GM19438 (cell line): ENCODE data around the gene DCP1B.

ENCODE experiments used
- ATAC-seq: cut with Tn5 transposase; IDR thresholded peaks from one replicate; pipeline ENCODE4 v1.9.1; 2021; ENCODE audit warnings: low read depth; ENCODE audit not compliant: unreplicated experiment

DCP1B gene

DNA sequence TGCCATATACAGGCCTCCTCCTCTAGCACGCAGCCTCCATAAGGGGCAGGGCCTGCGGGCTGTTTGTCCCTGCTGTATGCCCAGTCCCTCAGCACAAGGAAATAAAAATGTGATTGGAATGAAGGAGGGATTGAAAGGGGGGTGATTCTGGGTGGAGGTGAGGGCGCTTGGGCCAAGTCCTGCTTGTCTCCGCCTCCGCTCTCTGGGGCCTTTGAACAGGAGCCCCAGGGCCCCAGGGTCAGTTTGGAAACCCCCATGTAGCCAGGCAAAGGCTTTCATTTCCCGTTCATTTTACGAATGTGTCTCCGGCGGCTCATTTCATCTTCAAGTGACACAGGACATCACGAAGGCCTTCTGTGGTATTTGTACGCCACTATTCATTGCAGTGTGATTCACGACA is 81.3 kb downstream of the DCP1B start:
- ATAC-seq = no peak

- no peak for ATAC-seq
These were observed 82.1 kb downstream of the DCP1B start for GRCh38 chr12:1922075-1922709.

- ATAC-seq = no peak
These were observed 83.3 kb downstream of the DCP1B start for GRCh38 chr12:1920971-1921370.

DNA sequence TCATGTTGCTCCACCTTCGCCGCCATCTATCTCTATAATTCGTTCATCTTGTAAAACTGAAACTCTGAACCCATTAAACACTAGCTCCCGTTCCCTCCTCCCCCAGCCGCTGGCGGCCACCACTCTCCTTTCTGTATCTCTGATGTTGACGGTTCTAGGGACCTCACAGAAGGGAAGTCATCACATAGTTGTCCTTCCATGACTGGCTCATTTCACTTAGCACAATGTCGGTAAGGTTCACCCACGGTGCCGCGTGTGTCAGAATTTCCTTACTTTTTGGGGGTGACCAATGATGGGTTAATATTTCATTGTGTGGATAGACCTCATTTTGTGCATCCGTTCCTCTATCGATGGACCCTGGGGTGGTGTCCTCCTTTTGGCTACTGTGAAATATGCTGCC is 83.8 kb downstream of the DCP1B start:
- ATAC-seq = no peak

DNA sequence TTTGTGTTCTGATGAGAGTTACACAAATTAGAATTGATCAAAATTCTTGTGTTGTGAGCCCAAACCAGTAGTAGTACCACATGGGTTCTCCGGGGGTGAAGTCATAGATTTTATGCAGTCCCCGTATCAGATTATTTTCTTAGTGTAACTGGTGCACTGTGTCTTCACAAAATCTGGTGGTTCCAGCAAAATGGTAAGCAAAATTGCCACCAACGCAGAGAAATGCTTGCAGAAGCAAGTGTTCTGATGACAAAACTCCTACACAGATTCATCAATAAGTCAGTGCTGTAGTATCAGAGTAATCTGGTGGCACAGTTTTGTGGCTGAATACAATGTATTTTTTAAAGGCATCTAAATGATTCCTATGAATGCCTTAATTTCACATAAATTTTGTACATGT is 84.5 kb downstream of the DCP1B start:
- no peak for ATAC-seq

DNA sequence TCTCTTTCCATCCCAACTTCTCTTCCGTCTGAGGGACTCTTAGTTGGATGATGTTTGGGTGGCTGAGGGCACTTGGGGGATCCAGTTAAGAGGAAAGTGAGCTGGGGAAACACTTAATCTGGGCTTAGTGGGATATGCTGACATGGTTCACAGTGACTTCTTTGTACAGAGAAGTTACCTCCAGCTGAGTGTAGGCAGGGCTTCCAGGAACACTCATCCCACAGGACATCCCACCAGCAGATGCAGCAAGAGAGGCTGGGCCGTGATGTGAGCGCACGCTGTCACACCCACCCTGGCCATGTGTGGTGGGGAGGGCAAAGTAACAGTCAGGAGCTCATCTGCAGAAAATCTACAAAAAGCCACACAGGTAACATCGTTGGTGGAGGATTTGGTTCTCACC is 85.0 kb downstream of the DCP1B start:
- no peak for ATAC-seq

GRCh38 chr12:1918884-1919236 is 85.4 kb downstream of the DCP1B start:
- no peak for ATAC-seq

- no peak for ATAC-seq
These were observed 86.0 kb downstream of the DCP1B start, which contains the start of gene CACNA2D4 for GRCh38 chr12:1918081-1918883. CACNA2D4 (minus strand) TSS chr12:1918652; CDS start chr12:1918473, 179 bp downstream.

- no peak for ATAC-seq
These were observed 86.8 kb downstream of the DCP1B start for GRCh38 chr12:1917172-1918070.

DNA sequence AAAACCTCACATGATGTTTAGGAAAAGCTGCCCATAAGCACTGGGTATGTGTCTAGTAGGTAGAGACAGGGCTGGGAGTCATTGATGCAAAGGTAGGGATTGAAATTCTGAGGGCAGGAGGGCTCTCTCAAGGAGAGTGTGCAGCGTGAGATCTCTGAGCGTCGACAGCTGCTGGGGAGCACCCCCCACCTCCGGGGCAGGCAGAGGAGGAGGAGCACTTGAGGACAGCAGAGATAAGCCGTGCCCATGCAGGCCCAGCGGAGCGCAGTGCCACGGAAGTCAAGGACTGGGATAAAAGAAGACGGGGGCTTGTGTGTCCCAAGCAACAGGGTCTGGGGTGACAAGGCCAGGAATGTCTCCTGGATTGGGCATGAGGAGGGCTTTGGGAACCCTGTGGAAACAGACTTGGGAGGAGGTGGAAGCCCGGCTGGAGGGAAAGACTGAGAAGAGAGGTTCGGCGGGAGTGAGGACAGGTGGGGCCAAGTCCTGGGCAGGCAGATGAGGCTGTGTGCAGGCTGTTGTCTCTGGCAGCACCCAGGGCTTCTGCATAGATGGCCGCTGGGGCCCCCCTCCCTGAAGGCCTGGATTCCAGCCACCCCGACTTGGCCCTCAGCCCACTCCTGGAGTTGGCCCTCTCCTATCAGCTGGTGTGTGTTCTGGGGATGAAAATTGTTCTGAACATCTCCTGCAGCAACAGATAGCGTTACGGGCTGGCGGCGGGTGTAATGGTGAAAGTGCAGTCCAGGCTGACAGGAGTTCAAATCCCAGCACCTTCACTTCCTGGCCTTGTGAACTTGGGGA is 87.7 kb downstream of the DCP1B start:
- no peak for ATAC-seq

- no peak for ATAC-seq
These were observed 88.9 kb downstream of the DCP1B start for GRCh38 chr12:1915082-1915968.

- no peak for ATAC-seq
These were observed 89.9 kb downstream of the DCP1B start for GRCh38 chr12:1914114-1914911.

DNA sequence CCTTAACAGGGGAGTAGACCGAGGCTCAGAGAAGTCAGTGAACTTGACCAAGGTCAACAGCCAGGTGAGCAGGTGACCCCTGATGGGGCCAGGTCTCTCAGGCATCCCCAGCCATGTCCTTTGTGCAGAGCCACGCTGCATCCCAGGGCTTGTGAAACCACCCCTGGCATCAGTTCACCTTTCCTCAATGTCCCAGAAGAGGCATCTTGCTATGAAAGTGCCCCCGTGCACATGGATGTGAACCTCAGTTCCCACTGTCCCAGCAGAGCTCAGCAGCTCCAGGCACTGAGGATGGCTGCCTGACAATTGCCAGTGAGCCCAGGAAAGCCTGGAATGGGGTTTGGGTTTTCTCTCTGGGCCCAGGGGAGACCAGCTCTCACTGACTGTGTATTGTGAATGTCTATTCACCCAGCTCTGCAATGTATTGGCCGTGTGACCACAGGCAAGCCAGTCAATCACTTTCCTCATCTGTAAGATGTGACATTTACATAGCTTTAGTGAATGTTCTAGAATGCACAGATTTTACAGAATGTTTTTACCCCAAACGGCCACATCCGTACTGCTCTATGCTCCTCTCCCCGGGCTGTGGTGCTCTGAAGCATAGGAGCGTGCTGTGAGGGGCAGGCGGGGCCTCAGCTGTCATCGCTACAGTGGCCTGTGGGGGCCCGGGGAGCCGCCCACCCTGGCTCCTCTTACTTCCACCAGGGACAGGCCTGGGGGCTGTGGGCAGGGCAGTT is 90.7 kb downstream of the DCP1B start:
- no peak for ATAC-seq

DNA sequence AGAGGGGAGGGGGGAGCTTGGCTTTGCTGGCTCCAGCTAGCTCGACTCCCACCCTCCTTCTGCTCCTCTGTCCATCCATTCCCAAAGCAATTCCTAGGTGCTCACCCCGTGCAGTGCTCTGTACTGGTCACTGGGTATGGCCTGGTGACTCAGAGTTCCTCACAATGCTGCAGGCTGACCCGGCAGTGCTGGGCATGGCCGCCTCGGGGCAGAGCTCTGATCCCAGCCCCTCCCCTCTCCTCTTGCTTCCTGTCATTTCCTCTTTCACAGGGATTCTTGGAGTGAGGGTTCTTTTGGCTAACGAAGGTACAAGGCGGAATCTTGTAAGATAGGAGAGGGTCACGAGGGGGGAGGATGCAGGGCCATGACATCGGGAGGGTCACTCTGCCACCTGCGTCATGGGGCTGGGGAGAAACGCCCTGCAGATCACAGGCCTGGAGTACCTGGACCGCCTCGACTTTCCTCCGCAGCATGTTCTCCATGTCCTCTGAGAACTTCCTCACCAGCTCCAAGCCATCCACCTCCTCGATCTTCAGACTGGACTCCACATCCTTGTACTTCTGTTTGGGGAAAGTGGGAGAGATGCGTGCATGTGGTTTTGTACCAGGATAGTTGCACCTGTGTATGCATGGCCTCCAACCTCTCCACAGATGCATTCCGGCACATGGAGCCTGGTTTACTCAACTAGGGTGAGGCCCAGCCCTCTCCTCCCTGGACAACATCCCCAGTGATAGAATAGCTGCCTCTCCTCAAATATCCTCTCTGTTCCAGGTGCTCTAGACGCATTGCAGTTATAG is 91.5 kb downstream of the DCP1B start:
- no peak for ATAC-seq

- ATAC-seq = no peak
These were observed 92.4 kb downstream of the DCP1B start for GRCh38 chr12:1911598-1912575.

DNA sequence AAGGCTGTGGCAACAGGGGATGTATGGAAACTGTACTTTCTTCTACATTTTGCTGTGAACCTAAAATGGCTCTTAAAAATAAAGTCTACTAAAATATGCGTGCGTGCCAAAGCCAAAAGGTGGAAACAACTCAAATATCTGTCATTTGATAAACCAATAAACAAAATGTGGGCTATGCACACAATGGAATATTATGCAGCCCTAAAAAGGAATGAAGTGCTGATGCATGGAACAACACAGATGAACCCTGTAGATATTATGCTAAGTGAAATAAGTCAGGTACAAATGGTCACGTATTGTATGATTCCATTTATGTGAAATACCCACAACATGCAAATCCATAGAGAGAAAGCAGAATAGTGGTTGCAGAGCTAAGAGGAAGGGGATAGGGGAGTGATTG is 93.8 kb downstream of the DCP1B start:
- ATAC-seq = no peak
